Cortex of kidney (tissue), 1 donor: ENCODE measurements around the gene CHD9NB.
A peak's percentile ranks its signal among the peaks of the same experiment; 100 is the strongest.

Experiments
- DNase-seq: peaks from one replicate; lab custom pipeline; 2025; lab: John Stamatoyannopoulos, UW

Gene CHD9NB

DNA sequence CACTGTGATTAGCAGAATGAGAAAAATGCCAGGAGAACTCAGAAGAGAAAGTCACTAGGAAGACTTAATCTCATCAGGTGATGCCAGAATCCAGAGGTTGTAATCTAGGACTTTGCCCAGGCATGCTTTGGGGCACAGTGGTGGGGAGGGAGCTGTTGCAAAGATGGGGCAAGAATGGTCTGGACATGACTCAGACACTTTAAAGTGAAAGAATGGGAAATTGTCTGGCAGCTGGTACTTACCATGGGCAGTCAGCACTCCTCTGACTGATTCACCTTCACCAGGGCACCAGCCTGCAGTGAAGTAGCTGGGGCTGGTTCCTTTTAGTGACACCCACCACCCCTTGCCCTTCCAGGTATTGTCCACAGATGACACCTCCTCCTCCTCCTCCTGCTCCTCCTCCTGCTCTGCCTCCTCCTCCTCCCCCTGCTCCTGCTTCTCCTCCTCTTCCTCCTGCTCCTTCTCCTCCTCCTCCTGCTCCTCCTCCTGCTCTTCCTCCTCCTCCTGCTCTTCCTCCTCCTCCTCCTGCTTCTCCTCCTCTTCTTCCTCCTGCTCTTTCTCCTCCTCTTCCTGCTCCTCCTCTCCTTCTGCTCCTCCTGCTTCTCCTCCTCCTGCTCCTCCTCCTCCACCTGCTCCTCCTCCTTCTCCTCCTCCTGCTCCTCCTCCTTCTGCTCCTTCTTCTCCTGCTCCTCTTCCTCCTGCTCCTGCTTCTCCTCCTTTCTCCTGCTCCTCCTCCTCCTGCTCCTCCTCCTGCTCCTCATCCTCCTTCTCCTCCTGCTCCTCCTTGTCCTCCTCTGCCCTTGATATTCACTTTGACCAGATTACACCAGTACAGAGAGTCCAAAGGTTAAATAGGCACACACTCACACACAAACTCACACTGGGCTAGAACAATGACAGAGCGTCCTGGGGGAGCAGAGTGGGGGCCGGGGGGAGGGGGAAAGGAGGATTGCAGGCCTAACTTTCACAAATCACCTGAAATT, at the start of gene CHD9NB:
Gene CHD9NB, minus strand, starts transcription at position 379 of the 983 bp plus-strand sequence. CDS start 8,739 bp downstream, outside the sequence.
- DNase-seq: no peak

DNA sequence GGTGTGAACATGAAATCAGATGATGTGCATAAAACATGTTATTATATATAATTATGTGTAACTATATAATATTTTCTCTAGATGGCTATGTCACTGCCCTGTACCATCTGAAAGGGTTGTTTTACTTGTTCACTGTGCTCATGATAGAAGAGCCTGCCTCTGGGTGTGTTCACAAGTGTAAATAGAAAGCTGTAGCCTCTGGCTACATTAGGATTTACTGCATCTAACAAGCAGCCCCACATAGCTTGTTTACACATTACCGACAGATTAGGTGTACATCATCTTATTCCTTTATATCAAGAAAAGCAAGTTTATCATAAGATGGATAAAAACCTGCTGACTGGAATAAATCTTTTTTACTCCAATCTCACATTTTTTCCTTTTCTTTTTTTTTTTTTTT, 48.2 kb upstream of the CHD9NB start:
- DNase-seq: no peak

DNA sequence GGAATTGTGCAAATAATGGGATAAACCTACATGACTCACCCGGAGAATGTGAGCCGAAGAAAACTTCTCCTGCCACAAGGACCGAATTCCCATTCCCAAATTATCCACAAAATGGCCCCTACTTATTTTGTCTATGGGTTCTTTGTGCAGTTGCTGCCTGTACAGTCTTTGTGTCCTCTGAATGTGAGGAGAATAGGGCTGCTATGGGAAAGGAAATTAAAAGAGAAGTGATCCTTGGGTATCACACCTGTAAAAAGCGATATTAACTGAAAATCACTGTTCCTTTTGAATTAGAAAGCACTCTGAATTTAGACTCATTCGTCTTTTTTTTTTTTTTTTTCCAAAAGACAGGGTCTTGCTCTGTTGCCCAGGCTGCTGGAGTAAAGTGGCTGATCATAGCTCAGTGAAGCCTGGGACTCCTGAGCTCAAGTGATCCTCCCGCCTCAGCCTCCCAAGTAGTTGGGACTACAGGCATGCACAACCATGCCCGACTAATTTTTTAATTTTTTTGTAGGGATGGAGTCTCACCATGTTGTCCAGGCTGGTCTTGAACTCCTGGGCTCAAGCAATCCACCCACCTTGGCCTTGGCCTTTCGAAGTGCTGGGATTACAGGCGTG, 47.5 kb upstream of the CHD9NB start:
- no peak for DNase-seq

DNA sequence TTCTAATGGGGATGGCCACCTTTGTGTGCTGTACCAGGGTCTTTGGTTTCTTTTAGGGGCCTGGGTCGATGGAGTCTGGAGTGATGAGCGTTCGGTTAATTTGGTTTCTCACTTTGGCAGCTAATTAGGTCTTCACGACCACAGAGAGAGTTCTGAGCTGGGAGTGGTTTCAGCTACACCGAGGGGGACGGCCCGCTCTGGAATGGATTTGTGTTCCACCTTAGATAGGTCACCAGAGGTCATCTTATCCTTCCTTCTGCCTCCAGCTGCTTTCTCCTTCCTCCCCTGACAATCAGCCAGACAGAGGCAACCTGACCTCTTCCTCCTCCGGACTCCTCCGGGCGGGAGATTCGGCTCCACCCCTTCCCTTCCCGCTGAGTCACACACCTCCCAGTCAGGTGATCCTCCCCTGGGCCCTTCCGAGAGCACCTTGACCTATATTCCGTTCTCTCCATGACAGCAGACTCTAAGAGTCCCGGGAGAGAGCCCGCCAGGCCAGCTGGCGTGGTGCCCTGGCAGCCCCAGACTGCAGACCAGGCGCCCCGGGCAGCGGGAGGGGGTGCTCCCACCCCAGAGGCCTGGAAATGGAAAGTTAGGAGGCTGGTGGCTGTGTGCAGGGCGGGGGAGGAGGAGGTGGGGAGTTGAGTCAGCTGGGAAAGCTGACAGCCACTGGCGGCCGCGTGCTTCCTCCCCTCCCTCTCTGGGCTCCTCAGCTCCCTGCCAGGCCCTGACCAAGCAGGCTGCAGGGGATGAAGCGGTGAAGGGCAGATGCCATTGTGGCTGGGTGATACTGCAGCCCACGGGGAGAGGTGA, 46.8 kb upstream of the CHD9NB start:
- peak; percentile 69 for DNase-seq

DNA sequence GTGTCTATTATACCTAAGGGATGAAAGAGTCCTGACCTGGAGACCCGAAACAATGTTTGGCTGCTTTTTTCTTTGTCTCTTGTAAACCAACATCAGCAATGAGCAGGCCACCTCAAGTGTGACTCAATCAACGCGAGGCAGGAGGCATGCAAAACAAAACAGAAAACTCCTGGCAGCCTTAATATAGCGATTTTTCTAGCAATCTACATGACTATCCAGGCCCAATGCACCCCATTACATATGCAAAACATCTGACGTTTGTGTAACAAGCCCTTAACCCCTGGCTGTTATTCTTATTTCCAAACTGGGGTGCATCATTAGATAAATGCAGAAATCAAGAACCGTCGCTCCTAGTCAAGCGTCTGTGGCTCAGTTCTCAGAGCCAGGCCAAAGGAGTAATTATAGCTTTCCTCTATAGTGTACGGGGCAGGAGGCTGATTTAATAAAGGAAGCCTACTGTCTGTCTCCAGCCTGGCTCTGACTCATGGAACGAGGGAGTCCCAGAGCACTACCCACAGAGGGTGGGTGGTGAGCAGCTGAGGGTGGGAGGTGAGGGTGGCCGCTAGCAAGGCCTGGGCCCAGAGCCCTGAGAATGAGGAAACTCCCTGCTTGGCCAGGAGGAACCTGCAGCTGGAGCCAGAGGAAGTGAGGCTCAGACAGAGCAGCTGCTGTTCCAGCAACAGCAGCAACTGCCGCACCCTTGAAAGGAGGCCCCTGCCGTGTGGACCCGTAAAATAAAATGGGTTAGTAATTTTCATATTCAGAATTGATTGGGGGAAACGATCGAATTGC, 46.0 kb upstream of the CHD9NB start:
- DNase-seq: no peak

DNA sequence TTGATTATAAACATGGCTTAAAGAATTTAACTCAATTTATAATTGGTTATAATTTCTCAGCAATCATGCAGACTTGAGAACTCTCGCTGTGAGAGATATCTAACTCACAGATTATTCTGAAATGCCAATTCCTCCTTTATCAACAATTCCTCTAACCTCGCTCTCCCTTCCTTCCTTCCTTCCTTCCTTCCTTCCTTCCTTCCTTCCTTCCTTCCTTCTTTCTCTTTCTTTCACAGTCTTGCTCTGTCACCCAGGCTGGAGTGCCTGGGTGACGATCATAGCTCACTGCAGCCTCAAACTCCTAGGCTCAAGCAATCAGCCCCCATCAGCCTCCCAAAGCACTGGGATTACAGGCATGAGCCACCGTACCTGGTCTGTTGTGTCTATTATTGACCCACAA, 44.5 kb upstream of the CHD9NB start:
- no peak for DNase-seq

DNA sequence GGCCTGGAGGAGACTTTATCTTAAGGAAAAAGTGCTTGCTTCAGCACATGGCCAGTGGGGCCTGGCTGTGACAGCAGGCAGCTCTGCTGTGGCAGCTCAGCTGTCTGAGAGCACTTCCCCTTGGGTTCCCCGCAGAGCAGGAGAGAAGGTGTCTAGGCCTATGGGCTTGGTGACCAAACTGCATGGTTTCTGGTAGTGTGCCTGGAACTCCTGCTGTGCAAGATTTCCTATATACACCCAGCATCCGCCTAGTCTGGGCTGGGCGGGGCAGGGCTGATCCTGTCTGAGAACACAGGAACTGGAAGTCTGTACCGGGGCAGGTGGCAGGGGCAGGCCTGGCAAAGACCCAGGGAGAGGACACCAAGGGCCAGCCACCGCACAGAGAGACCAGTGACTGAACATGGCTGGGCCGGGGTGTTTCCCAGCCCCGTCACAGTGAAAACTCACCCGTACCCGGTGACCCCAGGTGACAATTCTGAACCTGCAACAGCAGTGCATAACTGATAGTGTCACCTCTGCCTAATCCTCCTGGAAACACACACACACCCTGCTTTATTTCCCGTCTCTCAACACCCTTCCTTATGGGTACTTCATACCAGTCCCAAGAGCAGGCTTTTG, 41.4 kb upstream of the CHD9NB start:
- no peak for DNase-seq

DNA sequence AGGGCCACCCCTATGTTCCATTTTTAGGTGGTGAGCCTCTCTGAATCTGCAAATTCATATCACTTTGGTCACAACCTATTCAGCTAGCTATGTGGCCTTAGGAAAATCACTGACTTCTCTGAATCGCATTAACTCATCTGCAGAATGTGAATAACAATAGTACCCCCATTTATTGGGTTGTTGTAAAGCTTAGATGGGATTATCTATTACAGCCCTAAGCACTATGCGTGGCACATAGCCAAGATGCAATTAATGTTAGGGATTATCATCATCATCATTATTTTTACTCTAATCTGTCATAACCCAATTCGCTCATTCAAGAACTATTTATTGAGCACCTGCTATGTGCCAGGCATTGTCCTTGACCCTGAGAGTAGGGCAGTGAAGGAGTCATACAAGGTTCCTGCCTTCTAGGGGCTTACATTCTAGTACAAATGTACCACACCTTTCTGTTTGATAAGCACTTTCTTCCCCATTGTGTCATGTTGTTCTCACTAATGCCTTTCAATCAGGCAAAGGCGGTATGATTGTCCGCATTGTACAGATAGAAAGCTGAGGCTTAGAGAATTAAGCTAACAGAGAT, 40.6 kb upstream of the CHD9NB start:
- no peak for DNase-seq

DNA sequence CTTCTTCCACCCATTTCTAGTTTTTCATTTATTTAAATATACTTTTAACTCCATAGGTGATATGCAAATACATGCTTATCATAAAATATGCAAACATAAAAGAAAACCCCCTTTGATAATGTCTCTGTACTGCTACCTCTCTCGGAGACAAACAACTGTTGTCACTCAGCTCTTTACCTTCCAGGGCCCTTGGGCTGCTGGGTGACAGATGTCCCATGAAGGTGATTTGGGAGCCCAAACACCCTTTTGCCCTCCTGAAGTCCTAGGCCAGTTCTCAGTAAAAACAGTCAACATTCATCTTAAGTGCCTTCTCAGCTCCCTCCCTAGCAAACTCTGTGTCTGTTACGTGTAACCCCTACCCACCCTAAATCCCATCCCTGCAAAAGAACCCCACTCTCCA, 39.6 kb upstream of the CHD9NB start:
- no peak for DNase-seq

DNA sequence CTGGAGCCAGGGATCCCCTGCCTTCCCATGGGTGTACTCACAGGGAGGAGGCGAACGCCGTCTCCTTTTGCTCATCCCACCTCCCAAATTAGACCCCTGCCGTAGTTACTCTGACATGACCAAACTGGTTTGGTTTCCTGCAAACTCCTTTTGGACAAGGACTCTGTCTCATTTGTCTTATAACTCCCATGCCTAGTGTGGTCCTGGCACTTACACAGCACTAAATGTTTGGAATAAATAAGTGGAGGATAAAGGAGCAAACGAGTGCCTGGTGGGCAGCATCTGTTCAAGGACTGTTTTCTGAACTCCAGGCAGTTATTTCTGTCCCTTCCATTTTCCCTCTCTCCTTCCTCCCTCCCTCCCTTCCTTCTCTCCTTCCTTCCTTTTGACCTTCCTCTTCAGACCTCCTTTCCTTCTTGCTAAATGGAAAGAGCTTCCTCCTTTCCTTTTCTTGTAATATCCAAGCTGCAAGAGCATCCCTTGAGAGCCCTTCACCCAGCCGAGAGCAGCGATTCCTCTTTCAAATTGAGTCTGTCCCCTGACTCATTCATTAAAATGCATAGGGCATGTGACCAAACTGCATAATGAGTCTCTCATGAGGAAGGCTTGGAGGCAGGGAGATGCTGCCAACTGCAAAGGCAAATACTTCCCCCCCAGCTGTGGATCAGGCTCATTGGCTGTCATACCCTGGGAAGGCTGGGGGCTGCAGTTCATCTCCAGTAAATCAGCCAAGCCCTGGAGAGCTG, 38.9 kb upstream of the CHD9NB start:
- no peak for DNase-seq

DNA sequence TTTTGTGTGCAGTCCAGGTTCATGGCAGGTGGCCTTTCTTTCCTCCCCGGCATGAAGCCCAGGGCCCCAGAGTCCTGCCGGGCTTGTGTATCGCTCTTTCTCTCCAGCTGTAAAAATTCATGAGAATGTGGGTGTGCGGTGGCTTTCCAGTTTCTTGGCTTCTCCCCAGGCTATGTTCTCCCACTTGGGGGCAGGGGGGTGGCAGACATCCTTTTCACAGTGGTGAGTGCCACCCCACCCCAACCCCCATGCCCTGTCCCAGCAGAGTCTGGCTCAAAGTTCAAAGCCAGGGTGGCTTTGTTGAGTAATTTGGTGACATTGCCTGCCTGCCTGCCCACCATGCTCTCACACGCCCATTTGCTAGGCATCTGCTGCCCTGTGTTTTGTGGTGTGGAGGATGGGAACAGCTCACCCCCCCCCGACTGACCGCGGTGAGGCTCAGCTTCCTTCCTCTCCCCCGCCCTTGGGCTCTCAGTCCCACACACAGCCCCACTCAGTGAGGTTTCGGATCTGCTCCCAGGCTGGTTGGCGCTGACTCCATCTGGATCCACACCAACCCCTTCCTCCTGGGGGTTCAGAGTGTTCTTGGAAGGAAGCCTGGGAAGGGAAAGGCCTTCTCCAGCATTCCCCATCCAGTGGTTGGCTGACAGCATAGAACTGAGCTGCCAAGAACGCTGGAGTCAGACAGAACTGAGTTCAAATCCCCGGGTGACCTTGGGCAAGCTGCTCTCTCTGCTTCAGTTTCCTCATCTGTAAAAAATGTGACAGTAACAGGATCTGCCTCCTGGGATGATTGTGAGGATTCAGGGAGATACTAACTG, 38.1 kb upstream of the CHD9NB start:
- DNase-seq: no peak

DNA sequence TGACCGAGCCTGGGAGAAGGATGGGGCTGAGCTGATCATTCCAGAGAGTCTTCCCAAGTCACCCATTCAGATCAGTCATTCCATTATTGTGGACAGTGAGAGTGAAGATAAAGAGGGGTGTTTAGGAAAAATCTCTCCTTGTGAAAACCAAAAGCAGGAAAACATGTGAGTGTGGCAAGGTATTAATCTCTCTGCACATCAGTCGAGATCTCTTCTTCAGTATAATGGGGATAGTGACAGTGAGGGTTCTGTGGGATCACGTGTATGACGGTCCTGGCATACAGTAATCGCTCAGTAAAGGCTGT, 37.5 kb upstream of the CHD9NB start:
- DNase-seq: no peak

DNA sequence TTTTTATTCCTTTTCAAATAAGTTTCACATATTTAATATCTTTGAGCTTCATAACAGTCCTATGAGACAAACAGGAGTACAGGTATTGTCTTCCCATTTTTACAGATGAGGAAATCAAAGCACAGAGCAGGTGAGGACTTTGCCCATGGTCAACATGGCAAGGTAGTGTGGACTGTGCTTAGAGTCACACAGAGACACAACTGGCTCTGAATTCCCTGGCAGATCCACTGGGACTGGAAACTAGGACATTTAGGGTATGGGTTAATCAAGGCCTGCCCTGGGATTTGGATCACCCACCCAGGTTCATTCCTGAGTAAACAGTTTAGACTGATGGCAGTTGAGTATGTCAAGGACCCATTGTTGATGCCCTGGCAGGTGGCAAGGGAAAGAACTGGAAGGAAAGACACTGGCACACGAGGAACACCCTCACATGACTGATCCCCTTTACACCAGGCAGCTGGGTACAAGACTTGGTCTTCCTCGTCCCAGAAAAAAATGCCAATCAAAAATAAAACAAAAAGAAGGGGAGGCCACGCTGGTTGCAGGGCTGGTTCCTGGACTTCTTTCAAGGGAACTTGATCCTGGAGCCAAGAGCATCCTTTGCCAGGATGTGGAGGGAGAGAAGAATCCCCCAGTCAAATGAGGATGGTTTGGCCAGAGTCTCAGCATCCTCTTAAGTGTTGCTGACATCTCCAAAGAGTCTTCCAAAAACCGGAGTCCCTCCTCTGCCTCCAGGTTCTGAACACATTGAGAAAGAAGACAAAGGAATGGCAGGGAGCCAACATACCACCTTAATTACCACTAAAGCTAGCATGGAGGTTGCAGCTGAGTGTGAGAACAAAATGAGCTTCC, 37.0 kb upstream of the CHD9NB start:
- DNase-seq: no peak

DNA sequence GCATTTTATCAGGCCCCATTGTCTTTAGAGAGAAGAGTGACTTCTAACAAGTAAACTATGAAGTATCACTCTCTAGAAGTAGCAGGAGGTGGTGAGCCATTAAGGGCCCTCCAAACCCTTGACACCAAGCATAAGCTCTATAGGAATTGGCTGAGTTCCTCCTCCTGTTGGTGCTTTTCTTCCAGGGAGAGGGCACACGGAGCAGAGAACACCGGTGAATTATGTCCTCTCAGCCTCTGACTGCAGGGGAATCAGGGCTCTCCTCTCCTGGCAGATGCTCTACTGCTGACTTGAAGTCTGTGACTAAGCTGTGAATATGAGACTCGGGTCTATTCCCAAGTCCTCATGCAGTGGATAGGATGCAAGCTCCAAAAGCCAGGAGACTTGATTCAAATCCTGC, 34.4 kb upstream of the CHD9NB start:
- DNase-seq: no peak

DNA sequence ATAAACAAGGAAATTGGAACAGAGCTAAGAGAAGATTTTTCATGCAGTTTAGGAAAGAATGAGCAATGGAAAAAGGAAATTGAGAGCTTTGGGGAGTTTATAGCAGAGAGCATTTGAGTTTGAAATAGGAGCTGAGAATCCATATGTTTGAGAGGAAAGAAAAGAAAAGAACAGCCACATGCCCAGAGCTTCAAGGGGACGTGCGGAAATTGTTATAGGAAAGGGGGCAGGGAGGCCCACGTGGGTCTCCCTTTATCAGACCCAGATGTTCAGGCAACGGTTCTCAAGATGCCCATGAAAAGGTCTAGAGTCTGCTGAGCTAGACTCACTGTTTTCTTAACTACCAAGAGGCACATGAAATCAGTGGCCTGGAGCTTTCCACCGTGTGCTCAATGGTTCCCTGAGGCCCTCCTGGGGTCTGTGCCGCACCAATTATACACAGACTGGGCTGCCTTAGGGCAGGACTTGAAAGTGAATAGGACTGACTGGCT, 33.3 kb upstream of the CHD9NB start:
- no peak for DNase-seq

DNA sequence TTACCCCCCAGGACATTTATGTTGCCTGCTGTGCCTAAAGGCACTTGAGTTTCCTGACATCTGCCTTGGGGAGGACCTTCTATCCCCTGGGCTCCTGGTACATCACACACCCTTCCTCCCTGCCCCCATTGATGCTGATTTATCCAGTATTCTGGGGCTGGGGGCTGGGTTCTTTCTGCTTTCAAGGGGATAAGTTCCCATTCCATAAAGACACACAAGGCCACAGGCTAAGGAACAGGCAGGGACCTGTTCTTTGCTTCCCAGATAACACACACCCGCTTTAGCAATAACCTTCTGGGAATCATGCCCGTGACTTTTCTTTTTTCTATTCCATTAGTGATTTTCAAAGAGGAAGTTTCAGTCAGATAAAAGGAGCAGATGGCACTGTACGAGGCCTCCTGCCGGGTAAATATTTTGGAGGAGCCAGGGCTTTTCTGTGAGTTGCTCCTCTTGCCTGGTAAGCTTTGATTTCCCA, 32.7 kb upstream of the CHD9NB start:
- DNase-seq: no peak

DNA sequence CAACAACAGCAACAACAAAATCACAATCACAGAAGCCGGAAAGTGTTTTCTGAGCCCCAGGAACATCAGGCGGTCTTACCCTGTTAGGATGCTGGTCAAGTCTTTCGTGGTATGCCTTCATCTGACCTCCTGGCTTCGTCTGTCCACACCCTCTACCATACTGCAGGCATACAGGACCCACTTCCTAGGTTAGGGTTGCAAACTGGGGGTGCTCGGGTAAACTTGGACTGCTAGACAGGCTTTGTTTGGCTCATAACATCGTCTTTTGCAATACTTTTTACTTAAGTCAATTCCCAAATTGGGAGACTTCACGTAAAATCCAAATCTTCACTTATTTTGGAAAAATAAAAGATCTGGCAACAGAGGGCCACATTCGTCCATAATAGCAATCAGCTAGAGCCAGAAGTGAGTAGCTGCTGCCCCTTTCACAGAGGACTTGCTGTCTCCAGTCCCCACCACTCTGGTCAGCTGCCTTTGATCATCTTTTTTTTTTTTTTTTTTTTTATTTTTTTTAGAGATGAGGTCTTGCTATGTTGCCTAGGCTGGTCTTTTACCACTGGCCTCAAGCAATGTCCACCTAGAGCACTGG, 32.1 kb upstream of the CHD9NB start:
- DNase-seq: no peak

DNA sequence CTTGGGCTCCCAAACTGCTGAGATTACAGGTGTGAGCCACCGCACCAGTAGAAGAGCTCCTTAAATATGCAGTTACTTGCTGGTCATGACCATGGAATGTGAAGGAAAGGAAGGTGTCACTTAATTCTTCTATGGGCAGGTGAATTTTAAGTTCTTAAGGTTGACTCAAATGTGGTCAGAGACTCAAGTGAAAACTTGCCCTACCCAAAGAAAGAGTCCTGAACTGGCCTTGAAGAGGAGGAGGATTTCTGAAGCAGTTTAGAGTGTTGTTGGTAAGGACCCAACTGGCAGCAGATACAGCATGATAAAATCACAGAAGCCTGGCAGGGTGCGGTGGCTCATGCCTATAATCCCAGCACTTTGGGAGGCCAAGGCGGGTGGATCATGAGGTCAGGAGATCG, 31.4 kb upstream of the CHD9NB start:
- no peak for DNase-seq
